Measurements from ENCODE around the gene TMEM134. TPM values are rescaled to one million over a fixed set of nuclear protein-coding genes. Genes with fewer than 3 reads are reported as not detected.

The TMEM134 gene
- polyA plus RNA-seq, 2 of the 4 experiments (the other 2 are of a cell fraction) = 18.8 to 20.6 TPM

DNA sequence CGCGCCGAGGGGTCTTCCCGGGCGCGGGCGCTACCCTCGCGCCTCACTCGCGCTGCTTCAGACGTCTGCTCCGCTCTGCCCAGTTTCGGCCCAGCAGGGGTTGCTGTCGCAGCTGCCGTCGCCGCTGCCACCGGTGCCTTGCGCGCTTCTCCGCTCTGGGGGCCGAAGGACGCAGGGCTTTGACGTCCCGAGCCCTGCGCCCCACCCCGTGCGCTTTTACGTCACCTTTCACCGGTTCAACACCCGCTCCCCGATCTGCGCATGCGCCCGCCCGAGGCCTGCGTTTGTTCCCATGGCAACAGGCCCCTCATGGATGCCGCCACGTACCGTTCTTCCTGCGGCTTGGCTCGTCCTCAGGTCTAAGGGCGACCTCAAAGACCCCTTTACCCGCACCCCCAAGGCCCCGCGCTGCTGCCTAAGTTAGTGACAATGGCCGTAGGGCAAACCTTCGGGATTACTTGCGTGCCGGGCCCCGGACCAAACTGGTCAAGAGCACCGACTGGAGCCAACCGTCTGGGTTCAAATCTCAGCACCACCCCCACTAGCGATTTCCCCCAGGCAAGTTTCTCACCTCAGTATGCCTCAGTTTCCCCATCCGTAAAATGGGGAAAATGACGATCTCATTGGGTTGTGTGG, 39.6 kb upstream of the TMEM134 start (continued):
- no peak for TF ChIP-seq ZSCAN20 (CRISPR knock-in tag; IDR thresholded peaks at IDR 0.05)
- TF ChIP-seq, protein P1, sequence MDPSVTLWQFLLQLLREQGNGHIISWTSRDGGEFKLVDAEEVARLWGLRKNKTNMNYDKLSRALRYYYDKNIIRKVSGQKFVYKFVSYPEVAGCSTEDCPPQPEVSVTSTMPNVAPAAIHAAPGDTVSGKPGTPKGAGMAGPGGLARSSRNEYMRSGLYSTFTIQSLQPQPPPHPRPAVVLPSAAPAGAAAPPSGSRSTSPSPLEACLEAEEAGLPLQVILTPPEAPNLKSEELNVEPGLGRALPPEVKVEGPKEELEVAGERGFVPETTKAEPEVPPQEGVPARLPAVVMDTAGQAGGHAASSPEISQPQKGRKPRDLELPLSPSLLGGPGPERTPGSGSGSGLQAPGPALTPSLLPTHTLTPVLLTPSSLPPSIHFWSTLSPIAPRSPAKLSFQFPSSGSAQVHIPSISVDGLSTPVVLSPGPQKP (IDR thresholded peaks at IDR 0.05; ENCODE audit: low read depth, low read length) = no peak
- peak; percentile 72 for TF ChIP-seq PHF8 (IDR thresholded peaks at IDR 0.05; ENCODE audit: borderline replicate concordance, low read depth)
- TF ChIP-seq JUNB (IDR thresholded peaks at IDR 0.05) = no peak
- TF ChIP-seq, protein P2, sequence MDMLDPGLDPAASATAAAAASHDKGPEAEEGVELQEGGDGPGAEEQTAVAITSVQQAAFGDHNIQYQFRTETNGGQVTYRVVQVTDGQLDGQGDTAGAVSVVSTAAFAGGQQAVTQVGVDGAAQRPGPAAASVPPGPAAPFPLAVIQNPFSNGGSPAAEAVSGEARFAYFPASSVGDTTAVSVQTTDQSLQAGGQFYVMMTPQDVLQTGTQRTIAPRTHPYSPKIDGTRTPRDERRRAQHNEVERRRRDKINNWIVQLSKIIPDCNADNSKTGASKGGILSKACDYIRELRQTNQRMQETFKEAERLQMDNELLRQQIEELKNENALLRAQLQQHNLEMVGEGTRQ (IDR thresholded peaks at IDR 0.05) = peak; percentile 44
- TF ChIP-seq MYC (IDR thresholded peaks at IDR 0.05; ENCODE audit: borderline replicate concordance, low read length) = 0 out of 2 replicates have a peak, but pooled peaks have one; percentile 26

DNA sequence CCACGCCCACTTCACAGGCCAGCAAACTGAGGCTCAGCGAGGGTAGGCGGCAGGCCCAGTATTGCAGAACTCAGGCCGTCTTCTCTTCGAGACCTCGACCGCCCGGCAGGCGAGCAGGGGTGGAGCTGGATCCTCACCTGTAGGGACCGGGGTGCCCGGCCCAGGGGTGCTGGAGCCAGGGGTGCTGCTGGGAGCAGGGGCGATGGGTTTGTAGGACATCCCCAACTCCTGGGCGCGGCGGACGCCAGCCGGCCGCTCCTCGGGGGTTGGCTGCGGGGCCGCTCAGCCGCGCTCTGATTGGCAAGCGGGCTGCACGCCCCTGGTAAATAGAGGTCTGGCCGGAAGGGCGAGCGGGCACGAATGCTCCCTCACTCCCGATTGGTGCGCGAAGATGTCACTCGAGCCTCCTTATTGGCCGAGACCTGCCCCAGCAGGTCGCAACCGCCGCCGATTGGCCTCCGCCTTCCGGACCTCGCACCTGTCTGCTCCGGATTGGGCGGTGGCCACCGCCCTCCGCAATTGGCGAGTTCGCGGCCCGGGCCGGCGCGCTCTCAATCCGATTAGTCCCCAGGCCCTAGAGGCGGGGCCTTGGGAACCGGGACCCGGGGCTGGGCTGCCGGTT, 38.9 kb upstream of the TMEM134 start, which contains the start of gene CDK2AP2:
TSS of gene CDK2AP2 (minus strand) at position 299 of the 622 bp plus-strand sequence. CDS start at position 219, 80 bp downstream.
- ATAC-seq (peak; percentile 67 to 86), FAIRE-seq (peak; percentile 79), DNase-seq (ENCODE audit: low read depth in 1 of 2, low spot score in 1 of 2) (peak; percentile 97 to 100)
- Histone ChIP-seq H3K4me1 (peaks cover 34% of the 10 kb centered on the region), H3K4me2 (peak within 1 kb of the TSS; percentile 85), H3K9me3 (no peaks in the 10 kb centered on the region), H3K4me3 (peak within 1 kb of the TSS; percentile 68), H3K27ac (peak within 1 kb of the TSS; percentile 81 to 90)
- CTCF ChIA-PET = interaction anchor here (0.7 to 1.1 kb wide), 5 partner anchors 76 to 162 kb away, joined by 3 to 6 read pairs (median 4); partner anchors contain the start of gene GSTP1
- POLR2A ChIA-PET = interaction anchor here (0.6 kb wide), 1 partner anchor 121 kb away, joined by 3 read pairs; no protein-coding TSS in a partner anchor
- WGBS (ENCODE audit: missing lambda C conversion rate) = 1% methylated on average over 10 of the region's 57 CpGs
- TF ChIP-seq FOSL2 (IDR thresholded peaks at IDR 0.05) (no peak), FOSL2 (CRISPR knock-in tag; IDR thresholded peaks at IDR 0.05) (no peak), HOXB13 (CRISPR knock-in tag; IDR thresholded peaks at IDR 0.05; ENCODE audit: low read depth) (no peak), GATA3 (IDR thresholded peaks at IDR 0.05; ENCODE audit: borderline replicate concordance) (no peak), EHMT2 (IDR thresholded peaks at IDR 0.05; ENCODE audit: low read depth) (no peak), MYC (IDR thresholded peaks at IDR 0.05; ENCODE audit: borderline replicate concordance, low read length) (no peak), TP53 (CRISPR knock-in tag; IDR thresholded peaks at IDR 0.05) (no peak), KDM5A (IDR thresholded peaks at IDR 0.05) (no peak), HDAC2 (IDR thresholded peaks at IDR 0.05) (peak; percentile 97), EP300 (IDR thresholded peaks at IDR 0.05) (no peak), FOSB (CRISPR knock-in tag; IDR thresholded peaks at IDR 0.05) (0 out of 2 replicates have a peak, but pooled peaks have one; percentile 40), ZSCAN20 (CRISPR knock-in tag; IDR thresholded peaks at IDR 0.05) (no peak), CBX8 (IDR thresholded peaks at IDR 0.05) (no peak), MAZ (IDR thresholded peaks at IDR 0.05; ENCODE audit: borderline replicate concordance, low read depth, low read length) (no peak), POLR2A (IDR thresholded peaks at IDR 0.05; ENCODE audit: low read length) (peak; percentile 68), JUN (IDR thresholded peaks at IDR 0.05) (peak; percentile 63 to 64; a peak in 4 of 5 replicates), NR3C1 (IDR thresholded peaks at IDR 0.05) (no peak), SREBF2 (IDR thresholded peaks at IDR 0.05) (no peak), CBX2 (IDR thresholded peaks at IDR 0.05; ENCODE audit: borderline replicate concordance, low read depth) (no peak), MAFK (IDR thresholded peaks at IDR 0.05; ENCODE audit: partially characterized antibody) (no peak), RFX5 (IDR thresholded peaks at IDR 0.05) (peak; percentile 77), ZC3H11A (IDR thresholded peaks at IDR 0.05) (no peak), TFCP2L1 (CRISPR knock-in tag; IDR thresholded peaks at IDR 0.05) (0 out of 2 replicates have a peak, but pooled peaks have one; percentile 63), PHF8 (IDR thresholded peaks at IDR 0.05; ENCODE audit: borderline replicate concordance, low read depth) (peak; percentile 70)
- TF ChIP-seq, protein P3, sequence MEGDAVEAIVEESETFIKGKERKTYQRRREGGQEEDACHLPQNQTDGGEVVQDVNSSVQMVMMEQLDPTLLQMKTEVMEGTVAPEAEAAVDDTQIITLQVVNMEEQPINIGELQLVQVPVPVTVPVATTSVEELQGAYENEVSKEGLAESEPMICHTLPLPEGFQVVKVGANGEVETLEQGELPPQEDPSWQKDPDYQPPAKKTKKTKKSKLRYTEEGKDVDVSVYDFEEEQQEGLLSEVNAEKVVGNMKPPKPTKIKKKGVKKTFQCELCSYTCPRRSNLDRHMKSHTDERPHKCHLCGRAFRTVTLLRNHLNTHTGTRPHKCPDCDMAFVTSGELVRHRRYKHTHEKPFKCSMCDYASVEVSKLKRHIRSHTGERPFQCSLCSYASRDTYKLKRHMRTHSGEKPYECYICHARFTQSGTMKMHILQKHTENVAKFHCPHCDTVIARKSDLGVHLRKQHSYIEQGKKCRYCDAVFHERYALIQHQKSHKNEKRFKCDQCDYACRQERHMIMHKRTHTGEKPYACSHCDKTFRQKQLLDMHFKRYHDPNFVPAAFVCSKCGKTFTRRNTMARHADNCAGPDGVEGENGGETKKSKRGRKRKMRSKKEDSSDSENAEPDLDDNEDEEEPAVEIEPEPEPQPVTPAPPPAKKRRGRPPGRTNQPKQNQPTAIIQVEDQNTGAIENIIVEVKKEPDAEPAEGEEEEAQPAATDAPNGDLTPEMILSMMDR (IDR thresholded peaks at IDR 0.05) = 0 out of 3 replicates have a peak, but pooled peaks have one; percentile 7
- TF ChIP-seq, protein P4, sequence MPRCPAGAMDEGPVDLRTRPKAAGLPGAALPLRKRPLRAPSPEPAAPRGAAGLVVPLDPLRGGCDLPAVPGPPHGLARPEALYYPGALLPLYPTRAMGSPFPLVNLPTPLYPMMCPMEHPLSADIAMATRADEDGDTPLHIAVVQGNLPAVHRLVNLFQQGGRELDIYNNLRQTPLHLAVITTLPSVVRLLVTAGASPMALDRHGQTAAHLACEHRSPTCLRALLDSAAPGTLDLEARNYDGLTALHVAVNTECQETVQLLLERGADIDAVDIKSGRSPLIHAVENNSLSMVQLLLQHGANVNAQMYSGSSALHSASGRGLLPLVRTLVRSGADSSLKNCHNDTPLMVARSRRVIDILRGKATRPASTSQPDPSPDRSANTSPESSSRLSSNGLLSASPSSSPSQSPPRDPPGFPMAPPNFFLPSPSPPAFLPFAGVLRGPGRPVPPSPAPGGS (IDR thresholded peaks at IDR 0.05) = peak; percentile 18; the same call in 1 of the 3 replicates
- TF ChIP-seq, protein P1 (IDR thresholded peaks at IDR 0.05; ENCODE audit: low read depth, low read length) = no peak
- TF ChIP-seq, protein P5, sequence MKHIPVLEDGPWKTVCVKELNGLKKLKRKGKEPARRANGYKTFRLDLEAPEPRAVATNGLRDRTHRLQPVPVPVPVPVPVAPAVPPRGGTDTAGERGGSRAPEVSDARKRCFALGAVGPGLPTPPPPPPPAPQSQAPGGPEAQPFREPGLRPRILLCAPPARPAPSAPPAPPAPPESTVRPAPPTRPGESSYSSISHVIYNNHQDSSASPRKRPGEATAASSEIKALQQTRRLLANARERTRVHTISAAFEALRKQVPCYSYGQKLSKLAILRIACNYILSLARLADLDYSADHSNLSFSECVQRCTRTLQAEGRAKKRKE (CRISPR knock-in tag; IDR thresholded peaks at IDR 0.05; ENCODE audit: low read depth) = 0 out of 2 replicates have a peak, but pooled peaks have one; percentile 41
- TF ChIP-seq, protein P6, sequence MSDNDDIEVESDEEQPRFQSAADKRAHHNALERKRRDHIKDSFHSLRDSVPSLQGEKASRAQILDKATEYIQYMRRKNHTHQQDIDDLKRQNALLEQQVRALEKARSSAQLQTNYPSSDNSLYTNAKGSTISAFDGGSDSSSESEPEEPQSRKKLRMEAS (IDR thresholded peaks at IDR 0.05) = peak; percentile 63

Data from A549 (cell line).